NOMO-1 (cell line): ENCODE results near the gene HSPD1.
"Not testable (repeated sequence)": the region's sequence is repeated elsewhere in the genome, so short reads cannot be mapped to it uniquely, and the experiment has no call there.

Source experiments
- DNase-seq, 2 experiments: peaks; one replicate each; lab custom pipeline; 2025; ENCODE audit not compliant: unreplicated experiment in 2 of 2; lab: John Stamatoyannopoulos, UW

The HSPD1 gene

DNA sequence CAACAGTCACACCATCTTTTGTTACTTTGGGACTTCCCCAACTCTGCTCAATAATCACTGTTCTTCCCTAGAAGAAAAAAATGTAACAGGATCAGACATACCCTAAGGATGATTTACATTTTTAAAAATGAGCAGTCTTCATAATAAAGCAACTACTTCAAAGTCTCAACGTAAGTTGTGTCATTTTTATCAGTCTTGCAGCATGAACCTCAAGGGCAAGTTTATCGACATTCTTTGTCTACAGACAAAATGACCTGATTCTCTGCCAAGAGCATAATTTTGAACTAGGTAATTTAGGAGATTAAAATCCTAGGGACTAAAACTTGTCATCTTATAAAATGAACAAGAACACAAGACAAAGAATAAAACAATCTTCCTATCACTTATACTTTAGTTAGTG is 2.3 kb downstream of the HSPD1 start:
- DNase-seq, result no peak

DNA sequence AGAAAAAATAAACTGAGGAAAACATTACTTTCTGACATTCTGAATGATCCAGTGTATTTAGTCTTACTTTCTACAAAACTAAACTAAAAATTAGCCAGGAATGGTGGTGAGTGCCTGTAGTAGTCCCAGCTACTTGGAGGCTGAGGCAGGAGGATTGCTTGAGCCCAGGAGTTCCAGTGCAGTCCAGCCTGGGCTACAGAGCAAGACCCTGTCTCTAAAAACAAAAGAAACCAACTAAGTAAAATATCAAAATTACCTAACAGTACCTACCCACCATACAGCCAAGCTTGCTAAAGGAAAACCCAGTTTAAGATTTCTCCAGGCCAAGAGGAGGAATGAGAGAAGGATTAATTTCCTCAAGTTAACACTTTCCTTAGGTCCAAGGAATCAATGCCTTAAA is 2.9 kb downstream of the HSPD1 start:
- no peak for DNase-seq

DNA sequence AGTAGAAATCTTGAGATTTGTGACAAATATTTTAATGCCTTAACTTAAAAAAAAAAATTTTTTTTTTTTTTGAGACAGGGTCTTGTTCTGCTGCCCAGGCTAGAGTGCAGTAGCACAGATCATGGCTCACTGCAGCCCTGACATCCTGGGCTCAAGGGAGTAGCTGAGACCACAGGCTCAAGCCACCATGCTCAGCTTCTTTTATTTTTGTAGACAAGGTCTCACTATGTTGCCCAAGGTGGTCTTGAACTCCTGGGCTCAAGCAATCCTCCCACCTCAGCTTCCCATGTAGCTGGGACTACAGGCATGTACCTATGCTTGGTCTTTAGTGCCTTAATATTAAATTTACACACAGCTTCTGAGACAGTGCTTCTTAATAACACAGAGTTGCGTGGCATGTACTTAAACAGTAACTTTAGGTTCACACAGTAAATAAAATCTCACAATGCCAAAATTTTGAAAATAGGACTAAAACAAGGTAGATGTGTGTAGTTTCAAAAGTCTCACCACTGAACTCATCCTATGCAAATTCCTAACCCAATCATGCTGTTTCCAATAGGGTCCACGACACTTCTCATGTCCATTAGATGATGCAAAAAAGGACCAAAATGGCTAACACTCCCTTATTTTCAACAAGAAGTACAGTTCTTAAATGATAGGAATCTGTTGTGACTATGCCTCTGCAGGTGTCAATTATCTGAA is 4.1 kb downstream of the HSPD1 start:
- DNase-seq, result no peak

DNA sequence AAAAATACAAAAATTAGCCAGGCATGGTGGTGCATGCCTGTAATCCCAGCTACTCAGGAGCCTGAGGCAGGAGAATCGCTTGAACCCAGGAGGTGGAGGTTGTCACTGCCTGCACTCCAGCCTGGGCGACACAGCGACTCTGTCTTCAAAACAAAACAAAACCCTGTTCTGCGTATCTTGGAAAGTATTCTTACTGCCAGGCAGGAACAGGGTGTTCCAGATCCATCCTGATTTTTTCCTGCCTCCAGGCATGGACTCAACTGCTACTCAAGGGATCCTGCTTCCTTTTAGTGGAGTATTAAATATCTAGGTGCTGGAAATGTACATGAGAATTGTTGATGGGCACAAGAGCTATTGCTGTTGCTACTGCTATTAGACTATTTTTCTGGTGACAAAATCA is 12.3 kb downstream of the HSPD1 start:
- no peak for DNase-seq

DNA sequence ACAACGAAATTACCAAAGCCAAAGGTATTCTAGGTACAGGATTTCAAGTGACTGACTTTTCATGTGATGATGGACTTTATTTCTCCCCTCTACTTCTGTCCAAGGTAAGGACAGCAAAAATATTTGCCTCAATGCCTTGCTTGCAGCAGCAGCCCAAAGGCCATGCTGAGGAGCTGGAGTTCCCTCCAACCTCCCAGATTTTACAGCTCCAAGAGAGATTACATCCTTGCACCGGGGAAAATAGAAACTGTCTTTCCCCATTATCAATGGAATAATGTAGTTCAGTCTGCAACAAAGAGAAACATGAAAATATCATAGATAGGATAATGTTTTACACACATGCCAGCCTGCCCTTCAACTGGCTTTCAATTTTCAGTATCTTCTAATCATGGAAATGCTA is 13.5 kb downstream of the HSPD1 start:
- DNase-seq, result no peak

DNA sequence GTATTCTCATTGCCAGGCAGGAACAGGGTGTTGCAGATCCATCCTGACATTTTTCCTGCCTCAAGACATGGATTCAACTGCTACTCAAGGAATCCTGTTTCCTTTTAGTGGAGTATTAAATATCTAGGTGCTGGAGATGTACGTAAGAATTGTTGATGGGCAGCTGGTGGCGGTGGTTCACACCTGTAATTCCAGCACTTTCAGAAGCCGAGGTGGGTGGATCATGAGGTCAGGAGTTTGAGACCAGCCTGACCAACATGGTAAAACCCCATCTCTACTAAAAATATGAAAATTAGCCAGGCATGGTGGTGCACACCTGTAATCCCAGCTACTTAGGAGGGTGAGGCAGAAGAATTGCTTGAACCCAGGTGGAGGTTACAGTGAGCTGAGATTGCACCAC is 15.4 kb downstream of the HSPD1 start:
- DNase-seq, result not testable (repeated sequence)

DNA sequence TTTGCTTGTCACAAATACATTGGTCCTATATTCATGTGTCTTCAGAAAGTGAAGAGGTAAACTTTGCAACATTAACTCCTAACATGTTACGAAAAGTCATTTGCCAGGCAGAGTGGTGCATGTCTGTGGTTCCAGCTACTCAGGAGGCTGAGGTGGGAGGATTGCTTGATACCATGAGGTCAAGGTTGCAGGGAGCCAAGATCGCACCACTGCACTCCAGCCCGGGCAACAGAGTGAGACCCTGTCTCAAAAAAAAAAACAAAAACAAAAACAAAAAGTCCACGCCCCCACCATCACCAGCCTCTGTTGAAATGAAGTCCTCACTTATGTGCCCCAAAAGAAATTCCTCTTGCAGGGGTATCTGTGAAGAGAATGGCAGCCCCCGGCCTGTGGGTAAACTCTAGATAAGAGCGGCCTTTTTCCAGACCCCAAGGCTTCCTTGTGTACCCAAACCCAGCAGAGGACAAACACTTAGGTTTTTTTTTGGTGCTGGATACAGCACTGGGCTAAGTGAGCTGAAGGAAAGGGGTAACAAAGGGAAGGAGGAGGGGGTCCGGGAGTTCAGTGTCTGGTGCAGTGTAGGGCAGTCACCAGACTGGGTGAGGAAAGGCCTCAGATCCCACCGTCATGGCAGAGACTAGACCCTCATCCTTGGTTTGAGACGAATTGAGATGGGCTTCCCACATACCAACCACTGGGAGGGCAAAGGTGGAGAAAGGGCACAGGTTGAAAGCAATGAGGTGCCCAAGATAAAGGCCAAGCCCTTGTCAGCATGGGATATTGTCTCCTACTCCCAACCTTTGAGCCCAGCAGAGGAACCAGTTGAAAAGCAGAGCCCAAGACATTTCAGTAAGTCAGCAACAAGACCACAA is 19.2 kb downstream of the HSPD1 start:
- DNase-seq, result no peak

DNA sequence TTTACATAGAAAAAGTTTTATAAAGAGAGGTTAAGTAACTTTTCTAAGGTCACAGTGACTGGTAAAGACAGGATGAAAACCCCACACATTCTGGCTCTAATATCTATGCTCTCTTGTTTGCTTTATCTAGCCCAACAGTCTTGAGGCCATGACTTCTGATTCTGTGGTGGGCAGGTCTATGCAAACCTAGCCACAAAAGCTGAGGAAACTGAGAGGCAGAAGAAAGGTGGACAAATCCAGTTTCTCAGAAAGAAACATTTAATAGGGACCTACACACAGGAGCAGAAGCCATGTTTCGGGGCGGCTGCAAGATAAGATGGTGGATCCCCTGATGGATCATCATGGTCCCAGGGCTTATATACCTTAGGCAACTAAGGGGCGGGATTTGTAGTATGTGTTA is 21.8 kb downstream of the HSPD1 start:
- no peak for DNase-seq

DNA sequence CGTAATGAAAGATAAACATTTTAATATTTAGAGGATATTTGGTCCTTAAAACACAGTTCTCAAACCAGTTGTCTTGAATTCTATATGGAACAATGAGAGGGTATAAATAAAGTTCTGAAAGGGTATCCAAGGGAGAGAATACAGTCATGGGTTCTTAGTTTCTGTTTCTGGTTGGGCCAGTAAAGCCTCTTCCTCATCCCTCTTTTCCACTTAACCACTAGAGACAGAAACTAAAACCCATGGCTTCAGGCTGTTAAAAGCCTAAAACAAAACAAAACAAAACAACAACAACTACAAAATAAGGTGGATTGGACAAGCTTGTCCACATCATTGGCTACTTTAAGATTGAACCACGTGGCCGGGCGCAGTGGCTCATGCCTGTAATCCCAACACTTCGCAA is 27.5 kb downstream of the HSPD1 start:
- no peak for DNase-seq

DNA sequence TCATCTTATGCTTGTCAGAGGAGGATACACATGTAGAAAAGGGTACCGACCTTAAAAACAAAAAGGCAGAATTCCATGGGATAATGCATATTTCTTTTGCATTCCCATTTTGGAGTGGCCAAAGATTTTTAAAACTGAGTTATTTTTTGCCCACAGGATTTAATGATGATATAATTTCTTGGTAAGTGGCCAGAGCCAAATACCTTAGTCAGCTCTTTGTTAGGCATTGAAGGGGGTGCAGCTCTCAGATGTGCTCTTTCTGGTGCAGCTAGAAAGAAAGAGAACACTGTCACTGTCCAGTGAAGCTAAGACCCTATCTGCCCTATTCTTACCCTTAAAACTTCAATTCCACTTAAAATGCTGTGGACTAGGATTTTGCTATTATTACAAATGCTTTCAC is 35.5 kb downstream of the HSPD1 start:
- no peak for DNase-seq

DNA sequence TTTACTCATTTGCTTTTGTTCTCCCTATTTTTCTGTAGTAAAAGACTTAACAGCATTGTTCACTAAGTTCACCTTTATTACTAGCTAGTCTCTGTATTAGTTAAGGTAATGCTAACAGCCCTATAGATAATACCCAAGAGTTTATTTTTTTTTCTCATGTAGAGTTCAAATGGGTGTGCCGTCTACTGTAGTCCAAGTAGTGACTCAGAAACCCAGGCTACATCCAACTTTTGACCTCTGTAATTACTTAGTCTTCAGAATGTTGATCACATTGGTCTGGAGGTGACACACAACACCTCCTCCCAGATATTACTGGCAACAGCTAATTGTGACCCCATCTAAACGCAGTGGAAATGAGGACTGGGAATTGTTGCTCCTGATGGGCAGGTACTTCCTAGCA is 38.6 kb downstream of the HSPD1 start:
- DNase-seq, result no peak

DNA sequence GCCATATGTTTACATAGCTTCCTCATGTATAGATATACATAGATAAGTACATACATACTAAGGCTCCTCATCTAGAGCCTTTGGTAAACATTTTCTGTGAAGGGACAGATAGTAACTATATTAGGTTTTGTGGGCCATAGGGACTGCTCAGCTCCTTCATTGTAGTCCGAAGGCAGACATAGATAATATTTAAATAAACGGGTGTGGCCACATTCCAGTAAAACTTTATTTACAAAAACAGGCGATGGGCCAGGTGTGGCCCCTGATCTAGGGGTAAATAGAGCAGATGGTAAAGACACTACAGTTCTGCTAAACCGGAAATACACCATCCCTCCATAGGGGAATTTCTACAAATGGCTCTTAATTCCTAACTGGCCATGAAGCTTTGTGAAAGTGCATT is 39.0 kb downstream of the HSPD1 start:
- no peak for DNase-seq

DNA sequence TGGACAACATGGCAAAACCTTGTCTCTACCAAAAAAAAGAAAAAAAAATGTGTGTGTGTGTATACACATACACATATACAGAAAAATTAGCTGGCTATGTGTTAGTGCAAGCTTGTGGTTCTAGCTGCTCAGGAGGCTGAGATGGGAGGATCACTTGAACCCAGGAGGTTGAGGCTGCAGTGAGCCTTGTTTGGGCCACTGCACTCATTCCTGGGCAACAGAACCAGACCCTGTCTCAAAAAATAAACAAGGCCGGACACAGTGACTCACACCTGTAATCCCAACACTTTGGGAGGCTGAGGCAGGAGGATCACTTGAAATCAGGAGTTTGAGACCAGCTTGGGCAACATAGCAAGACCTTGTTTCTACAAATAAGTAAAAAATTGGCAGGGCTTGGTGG is 44.2 kb downstream of the HSPD1 start:
- DNase-seq, result no peak

DNA sequence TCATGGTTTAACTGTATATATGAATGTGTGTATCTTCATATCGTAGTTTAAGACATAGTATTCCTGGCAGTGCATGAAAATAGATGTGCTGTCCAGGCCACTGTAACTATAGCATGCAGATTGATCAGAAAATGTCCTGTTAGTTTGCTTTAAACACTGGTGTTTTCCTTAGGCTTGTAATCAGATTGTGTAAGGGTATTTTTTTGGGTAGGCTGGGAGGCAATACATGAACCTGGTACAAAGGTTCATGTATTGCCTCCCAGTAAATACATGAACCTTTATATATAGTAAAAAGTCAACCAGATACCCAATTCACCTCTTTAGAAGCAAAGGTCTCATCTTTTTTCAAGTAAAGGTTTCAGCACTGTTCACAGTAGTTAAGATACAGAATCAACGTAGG is 44.7 kb downstream of the HSPD1 start:
- no peak for DNase-seq

DNA sequence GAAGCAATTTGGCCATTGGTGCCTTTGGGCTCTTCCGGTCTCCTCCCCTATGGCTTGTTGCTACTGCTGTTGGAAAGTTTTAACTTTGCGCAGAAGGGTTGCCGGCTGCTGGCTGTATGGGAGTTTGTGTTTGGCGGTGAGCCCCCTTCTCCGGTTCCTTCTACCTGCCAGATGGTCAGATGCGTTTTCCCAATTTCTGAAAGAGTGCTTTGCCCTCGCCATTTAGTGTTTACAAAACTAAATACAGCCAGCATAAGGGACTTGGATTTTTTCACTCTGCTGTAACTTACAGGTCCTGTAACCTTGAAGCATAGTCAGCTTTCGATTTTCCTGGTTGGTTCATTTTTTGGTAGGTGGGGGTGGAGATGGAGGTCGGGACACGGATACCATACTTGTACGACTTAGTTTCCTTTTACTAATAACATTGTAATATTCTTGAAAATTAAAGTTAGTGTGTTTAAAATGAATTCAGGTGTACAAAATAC is 45.7 kb downstream of the HSPD1 start:
- peak; percentile 80 to 86 for DNase-seq

DNA sequence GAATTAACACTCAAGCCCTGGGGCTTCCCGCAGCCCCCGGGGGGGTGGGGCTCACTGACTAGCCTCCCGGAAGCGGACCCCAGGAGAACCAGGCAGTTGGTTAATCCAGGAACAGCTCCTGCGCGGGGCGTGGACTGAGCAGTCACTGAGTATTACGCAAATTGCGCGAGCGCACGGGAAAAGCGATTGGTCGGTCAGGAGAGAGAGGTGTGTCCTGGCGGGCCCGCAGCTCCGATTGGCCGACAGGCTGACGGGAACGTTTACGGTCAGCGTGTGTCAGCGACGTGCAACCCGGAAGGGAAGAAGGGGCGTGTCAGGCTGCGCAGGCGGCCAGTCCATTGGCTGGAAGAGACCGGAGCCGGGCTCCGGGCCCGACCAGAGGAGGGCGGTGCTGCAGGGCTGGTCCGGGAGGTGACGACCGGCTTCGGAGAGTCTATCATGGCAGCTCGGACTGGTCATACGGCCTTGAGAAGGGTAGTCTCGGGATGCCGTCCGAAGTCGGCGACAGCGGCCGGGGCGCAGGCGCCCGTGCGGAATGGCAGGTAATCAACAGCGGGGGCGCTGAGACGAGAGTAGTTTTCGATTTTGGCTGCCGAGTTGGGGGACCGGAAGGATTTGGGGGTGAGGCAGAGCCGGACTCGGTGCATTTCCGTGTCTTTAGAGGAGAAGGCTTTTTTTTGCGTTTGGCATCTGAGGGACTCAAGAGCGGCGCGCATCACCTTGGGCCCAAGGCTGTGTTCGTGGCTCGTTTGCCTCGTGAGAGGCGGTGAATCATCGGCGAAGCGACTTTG is 46.3 kb downstream of the HSPD1 start, which contains the start of gene COQ10B:
TSS of gene COQ10B (plus strand) at position 430 of the 791 bp plus-strand sequence. CDS start at position 439, 9 bp downstream.
- DNase-seq, result peak; percentile 99 to 100

DNA sequence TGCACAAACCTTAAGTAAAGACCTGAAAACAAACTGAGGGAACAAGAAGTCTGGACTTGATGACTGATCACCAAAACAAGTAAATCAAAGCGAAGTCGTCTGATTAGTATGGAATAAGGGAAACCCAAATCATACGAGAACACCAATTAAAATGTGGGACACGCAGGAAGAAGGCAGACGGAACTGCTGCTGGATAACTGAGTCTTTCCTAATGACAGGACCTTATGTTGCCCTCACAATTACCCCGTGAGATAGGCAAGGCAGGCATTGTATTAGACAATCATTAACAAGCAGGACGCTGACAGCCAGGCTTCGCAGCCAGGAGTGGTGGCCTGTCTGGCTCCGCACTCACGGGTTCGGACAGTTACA is 46.9 kb downstream of the HSPD1 start:
- no peak for DNase-seq

DNA sequence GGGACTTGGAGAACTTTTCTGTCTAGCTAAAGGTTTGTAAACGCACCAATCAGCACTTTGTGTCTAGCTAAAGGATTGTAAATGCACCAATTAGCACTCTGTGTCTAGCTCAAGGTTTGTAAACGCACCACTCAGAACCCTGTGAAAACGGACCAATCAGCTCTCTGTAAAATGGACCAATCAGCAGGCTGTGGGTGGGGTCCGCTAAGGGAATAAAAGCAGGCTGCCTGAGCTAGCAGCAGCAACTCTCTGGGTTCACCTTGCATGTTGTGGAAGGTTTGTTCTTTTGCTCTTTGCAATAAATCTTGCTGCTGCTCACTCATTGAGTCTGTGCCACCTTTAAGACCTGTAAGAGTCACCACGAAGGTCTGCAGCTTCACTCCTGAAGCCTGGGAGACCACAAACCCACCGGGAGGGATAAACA is 48.7 kb downstream of the HSPD1 start:
- not testable (repeated sequence) for DNase-seq

DNA sequence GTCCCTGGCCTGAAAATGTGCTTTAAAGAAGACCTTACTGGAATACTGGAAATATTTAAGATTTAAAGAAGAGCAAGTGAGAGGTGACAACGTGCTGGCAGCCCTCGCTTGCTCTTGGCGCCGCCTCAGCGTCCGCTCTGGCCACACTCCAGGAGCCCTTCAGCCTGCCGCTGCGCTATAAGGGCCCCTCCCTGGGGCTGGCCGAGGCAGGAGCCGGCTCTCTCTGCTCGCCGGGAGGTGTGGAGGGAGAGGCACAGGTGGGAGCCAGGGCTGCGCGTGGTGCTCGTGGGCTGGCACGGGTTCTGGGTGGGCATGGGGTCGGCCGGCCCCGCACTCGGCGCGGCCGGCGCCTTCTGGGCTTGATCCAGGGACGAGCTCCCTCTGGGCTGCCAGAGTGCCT is 49.2 kb downstream of the HSPD1 start:
- DNase-seq, result no peak

DNA sequence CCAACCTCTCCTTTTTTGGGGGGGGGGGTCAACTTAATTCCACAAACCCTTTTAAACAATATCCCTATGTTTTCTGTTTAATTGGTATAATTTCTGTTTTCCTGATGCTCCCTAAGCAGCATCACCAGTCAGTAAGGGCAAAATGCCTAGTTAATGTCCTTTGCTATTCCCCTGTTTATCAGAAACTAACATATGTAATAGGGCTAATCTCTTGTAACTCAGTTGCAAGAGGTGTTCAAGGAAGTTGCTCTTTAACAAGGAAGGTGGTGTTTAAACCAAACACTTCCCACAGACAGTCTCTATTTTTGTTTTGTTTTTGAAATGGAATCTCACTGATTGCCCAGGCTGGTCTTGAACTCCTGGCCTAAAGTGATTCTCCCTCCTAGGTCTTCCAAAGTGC is 52.8 kb downstream of the HSPD1 start:
- no peak for DNase-seq

DNA sequence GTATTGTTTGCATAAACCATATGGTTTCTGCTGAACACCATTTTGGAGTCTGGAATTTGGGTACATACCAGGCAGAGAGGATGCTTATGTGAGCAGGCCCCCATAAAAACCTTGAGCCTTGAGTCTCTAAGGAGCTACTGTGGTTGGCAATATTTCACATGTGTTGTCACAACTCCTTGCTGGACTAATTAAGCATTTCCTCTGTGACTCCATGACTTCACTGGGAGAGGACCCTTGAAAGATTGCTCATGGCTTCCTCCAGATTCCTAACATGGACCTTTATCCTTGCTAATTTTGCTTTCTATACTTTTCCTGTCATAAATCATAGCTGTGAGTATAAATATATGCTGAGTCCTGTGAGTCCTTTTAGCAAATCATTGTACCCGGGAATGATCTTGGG is 53.9 kb downstream of the HSPD1 start:
- no peak for DNase-seq
